GM19351 (cell line): ENCODE measurements around the gene TTR.

Experiments used
- ATAC-seq: cut with Tn5 transposase; IDR thresholded peaks from one replicate; pipeline ENCODE4 v1.9.1; 2021; ENCODE audit warnings: mild to moderate bottlenecking, moderate library complexity; ENCODE audit not compliant: unreplicated experiment

TTR gene

DNA sequence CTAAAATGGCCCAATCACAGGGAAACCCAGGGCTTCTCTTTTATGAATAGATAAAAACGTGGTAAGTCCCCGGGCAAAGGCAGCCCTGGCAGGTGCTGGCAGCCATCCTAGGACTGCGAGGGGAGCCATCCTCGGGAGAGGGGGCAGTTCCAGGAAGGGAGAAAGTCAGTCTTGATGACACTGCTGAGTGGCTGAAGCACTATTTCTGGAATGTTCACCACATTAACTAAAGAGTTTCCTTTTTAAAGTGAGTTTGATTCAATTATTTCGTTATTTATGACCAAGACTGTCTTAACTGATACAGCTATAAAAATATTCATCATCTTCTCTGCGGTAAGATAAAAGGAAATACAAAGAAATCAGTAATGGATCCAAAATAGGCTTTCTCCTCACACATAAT lies 20.4 kb downstream of the TTR start:
- no peak for ATAC-seq

GRCh38 chr18:31614044-31614443 lies 22.4 kb downstream of the TTR start:
- ATAC-seq = no peak

DNA sequence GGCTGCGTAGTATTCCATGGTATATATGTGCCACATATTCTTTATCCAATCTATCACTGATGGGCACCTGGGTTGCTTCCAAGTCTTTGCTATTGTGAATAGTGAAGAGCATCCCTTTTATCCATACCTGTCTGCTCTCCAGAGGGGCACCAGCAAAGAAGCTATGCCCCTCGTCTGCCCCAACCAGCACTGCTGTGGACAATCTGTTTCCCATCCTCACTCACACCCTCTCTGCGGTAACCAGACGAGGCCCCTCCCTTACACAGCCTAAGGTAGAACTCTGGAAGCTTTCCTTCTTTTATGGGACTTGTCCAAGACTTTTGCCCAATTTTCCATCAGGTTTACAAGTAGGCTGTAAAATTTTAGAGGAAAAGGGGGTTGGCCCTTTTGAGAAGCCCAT lies 24.9 kb downstream of the TTR start:
- no peak for ATAC-seq

DNA sequence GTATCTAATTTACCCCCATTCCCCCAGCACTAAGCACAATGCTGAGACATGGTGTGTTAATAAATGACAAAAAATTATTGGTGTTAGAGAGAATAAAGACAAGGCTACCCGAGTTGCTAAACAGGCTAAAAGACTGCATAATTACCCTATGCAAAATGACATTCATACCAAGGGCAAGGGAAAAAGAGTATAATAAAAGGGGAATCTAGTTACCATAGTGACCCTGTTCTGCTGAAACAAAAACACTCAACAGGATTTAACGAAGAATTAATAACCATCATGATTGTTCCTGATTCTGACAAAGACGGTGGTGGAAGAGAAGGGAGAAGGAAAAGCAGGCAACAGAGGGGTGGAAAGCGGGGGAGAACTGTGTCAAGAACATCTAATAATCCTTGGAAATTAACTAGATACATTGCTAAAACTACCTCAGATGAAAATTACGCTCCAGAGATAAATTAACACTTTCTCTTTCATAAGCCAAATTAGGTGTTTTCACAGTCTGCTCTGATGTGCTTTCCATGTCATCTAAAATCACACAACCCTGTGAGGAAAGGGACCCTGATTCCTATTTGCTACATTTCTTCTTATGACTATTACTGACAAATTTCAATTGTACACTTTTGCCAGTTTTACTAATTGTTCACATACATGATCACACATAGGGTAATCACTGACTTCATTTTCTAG lies 25.5 kb downstream of the TTR start:
- ATAC-seq = no peak

DNA sequence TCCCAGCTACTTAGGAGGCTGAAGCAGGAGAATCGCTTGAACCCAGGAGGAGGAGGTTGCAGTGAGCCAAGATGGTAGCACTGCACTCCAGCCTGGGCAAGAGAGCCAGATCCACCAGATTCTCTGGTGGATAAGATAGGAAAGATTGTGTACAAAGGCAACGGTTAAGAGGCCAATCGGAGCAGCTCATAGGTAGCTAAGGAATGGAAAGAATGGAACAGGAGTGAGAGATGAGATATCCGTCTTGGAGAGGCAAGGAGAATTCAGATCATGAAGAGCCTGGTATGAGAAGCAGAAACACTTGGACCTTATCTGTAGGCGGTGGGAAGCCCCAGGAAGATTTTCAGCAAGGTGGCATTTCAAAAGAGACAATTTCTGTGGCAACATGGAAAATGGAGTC lies 27.1 kb downstream of the TTR start:
- no peak for ATAC-seq

DNA sequence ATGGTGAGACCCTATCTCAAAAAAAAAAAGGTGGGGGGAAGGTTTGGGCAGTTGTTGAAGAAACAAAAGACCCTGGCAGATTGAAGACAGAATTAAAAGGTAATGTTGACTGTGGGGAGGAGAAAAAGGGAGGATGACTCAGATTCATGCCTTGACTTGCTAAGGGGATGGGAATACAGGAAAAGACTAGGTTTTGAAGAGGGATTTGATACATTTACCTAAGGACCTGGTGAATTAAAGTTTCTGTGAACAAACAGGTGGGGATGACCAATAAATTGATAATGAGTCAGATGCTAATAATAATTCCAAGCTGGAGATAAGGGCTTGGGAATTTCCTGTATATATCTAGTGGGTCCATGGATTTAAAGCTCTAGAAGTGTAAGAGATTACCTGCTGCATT lies 27.6 kb downstream of the TTR start:
- no peak for ATAC-seq

DNA sequence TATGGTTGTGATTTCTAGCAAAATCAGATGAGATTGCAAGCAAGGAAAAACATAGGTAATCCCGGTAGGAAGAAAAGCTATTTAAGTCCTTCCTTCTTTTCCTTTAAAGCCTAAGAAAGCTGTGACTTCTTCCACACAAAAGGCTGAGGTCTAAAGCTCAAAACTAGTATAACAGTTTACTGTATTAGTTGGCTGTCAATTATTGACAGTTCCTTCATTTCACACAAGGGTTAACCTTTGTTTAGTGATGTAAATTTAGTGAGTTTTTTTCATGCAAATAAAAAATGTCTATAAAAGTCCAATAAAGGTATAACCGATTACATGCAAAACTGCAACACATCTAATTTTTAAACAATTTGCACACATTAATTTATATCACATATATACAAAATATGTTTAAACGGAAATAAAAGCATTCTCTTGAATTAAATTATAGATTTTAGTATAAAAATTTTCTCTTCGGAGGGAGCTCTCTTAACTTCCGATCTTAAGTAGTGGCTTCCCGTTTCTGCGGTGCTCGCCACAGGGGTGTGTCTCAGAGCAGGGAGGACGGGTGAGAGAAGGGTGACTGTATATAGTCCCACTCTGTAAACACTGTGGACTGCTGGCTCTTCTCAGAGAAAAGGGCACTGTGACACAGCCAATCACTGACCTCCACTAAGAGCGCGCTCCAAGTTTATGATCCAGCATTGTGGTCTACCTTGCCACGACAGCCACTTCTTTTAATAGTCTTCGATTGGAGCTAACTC lies 33.4 kb downstream of the TTR start:
- no peak for ATAC-seq

GRCh38 chr18:31626409-31626808 lies 34.7 kb downstream of the TTR start:
- no peak for ATAC-seq

- ATAC-seq = no peak
Observed at GRCh38 chr18:31630549-31630948, 38.9 kb downstream of the TTR start.

DNA sequence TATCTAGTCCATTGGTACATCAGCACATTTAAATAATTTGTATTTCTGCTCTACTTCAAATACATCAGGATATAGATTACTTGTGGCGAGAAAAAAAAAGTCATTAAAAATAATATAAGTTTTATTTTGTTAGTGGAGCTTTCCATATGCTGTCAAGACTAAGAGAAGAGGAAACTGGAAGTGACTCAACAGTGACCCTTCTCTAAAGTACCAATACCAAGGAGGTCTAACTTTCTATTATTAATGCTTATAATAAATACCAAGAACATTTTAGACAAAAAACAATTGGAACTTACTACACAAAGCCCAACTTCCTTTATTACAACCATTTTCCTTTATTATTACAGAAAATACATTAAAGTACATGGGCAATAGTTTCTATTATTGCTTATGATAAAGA lies 39.8 kb downstream of the TTR start:
- ATAC-seq = no peak

DNA sequence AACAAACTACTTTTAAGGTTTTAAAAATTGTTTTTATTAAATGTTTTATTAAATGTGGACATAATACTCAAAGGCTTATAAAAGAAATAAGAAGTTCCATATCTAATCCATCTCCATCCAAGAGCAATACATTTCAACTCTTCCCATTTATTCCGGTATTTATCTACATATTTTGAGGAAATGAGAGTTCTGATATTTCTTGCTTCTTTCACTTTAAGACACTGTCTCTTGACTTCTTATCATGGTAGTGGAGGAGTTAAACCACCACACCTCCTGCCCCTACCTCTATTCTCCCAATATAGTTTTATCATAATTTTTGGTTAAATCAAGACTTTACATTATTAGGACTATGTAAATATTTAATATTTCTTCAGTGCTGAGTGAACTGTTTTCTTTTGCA lies 40.7 kb downstream of the TTR start:
- ATAC-seq = no peak

DNA sequence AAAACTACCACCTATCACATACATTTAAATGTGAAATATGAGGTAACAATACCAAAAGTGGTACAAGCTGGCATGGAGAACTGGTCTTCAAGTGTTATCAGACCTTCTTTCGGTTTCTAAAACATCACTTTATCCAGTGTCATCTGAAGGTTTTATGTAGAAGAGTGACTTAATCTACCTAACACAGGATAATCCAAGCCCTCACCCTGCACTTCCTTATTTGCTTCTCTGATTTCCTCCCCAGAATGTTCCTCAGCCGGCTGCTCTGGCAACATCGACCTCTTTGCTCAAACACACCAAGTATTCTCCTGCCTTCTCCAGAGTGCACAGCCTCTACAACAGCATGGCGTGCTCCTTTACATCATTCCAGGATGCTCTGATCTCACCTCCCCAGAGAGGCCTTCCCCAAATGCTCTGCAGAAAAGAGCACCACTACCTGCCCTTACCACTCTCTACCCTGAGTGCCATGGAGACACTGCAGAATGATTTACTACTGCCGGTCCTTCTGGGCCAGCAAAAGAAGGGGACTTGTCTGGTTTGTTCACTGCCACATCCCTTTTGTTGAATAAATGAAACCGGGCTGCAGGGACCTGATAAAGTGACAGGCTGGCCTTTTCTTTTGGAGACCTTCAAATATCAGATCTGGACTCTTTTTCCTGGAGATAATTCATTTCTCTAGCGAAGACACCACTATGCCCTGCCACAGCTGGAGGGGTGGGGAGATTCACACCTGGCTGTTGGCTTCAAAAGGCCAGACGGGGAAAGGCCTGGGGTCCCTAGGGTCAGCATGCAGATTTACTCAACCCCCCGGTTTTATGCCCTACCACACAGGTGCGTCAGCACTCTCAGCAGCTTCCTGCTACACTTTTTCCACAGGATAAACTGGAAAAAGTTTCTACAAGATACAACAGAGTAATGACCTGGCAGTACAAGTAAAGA lies 42.0 kb downstream of the TTR start:
- ATAC-seq = peak; percentile 5

GRCh38 chr18:31634331-31634713 lies 42.6 kb downstream of the TTR start:
- ATAC-seq = peak; percentile 96

GRCh38 chr18:31636387-31636786 lies 44.7 kb downstream of the TTR start:
- ATAC-seq = no peak

- no peak for ATAC-seq
Observed at GRCh38 chr18:31637445-31637844, 45.8 kb downstream of the TTR start.

DNA sequence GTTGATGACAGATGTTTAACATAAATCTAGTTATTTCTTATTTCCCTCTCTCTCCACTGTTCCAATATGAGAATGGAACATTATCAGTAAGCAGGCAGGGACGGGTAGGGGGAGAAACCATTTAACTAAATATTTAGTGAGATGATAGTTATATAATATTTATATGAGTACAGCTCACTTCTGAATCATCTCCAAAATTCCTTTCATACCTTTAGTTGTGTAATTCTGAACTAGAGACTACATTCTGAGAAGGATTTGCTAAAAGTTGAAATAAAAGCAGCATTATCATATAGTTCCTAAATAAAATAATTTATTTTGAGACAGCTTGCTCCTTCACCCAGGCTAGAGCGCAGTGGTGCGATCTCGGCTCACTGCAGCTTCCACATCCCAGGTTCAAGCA lies 51.3 kb downstream of the TTR start:
- ATAC-seq = no peak

DNA sequence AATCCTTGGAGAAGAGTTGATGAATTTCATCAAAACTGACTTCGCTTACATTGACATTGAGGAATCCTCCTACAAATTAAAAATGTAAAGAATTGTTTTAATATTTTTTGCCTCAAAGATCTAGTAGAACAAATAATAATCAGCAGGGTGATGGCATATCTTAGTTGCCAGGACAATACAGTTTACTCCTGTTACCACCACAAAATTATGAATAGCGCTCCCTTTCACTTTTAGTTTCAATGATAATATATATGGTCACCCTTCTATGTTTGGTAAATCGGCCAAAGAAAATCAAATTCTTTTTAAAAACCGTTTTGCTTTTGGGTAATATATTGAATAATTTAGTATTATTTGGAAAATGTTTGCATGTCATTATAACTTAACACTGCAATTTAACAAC lies 53.7 kb downstream of the TTR start:
- ATAC-seq = no peak

DNA sequence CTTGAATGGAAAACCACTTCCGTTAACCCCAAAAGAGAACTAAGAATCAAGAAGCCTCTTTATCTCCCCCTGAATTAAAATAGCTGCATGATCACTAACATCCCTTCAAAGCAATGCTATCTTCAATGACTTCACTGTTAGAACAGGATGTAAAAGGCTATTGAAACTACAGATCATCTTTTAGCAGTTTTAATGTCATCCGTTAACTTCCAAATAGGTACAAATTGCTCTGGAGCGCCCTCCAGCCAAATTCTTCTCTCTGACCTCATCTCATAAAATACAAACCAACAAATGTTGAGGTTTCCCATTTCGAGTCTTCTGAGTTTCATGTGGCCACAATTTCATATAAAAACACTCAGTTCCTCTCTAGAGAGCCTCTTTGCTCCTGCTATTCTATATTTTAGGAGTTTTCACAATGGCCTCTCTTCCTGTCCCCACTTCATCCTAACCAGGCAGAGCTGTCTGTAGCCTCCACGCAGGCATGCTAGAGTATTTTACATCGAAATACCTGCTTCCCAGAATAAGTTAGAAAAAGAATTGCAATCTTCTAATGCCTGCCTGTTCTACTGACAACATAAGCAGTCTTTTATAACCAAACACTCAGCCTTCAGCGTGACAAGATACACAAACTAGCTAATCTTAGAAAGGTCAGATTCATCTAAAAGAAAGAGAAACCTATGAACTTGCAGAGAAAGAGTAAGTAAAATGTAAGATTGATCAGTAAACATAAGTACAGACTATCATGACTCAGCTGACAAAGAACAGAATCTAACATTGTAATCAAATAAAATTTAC lies 54.9 kb downstream of the TTR start:
- peak; percentile 22 for ATAC-seq

DNA sequence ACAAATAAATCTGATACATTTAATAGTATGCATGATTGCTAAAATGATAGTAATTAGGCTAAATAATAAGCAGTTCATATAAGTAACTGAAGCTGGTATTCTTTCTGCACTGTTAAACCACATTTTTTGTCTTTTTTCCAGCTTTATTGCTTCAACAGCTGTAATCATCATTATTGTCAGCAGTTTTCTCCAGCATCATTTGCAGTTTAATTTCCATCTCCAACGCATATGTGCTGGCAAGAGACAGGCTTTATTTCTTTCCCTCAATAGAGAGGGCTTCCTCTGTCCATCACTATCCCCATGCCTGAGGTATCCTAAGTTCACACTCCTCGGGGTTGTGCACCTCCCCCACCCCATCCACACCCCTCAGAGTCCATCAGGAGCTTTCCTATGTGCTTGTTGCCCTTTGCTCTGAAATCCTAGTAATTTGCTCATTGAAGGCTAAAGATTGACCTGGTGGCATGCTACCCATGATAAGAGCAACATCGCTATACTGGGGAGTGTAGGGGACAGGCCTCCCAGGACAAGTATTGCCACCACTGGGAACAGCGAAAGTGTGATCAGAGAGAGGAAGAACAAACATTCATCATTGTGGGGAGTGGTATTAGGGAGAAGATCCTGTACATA lies 55.6 kb downstream of the TTR start:
- ATAC-seq = no peak
